DMS 273 treated with DMSO at 0.1 percent for 48 hours (cell line): Measurements from ENCODE around the gene MAN2A2.

ENCODE experiments used
- DNase-seq: peaks from one replicate; lab custom pipeline; 2025; lab: John Stamatoyannopoulos, UW

MAN2A2 gene

DNA sequence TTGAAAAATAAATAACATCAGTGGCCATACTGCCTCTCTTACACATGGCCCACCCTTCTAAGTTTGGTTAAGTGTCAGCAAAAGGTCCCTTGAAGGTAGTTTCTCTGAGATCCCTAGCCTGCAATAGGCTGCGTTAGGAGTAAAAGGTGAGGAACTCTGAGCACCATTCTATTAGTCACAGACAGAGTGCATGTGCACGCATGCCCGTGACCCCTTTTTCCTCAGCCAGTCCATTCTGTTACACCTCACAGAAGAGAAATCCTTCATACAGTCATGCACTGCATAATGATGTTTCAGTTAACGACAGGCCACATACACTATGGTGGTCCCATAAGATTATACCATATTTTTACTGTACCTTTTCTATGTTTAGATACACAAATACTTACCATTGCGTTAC lies 64.1 kb downstream of the MAN2A2 start:
- no peak for DNase-seq

DNA sequence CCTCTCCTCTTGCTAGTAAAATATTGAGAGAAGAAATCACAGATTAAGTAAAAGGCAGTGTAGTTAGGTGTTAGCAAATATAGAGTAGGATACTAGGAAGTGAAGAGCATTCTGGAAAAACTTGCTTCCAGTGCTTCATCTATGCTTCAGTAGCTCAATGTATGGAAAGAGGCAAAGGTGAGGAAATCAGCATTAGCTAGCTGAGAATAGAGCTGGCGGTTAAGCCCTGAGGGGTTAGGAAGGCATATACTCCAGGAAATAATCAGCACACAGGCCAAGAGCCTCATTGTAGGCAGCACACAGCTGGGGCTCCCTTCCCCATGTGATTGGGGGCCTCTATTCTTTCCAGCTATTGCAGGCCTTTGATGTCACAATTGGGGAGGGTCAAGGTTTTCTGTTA lies 65.3 kb downstream of the MAN2A2 start:
- no peak for DNase-seq

DNA sequence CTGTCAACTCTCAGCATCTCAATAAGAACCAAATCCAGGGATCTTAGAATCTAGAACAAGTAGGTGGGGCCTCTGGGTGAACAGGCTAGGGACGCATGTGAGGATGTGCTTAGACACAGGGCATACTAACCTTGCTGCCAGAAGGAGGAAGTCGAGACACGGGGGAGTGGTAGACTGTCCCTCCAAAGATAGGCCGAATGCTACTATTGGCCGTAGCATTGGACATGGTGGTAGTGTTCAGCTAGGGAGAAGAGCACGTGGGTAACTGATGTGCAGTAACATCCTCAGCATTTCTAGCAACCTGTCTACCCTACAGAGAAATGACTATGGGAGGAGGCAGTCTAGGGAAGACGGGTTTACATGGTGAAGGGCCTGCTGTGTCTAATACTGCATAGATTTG lies 67.2 kb downstream of the MAN2A2 start:
- DNase-seq = no peak

DNA sequence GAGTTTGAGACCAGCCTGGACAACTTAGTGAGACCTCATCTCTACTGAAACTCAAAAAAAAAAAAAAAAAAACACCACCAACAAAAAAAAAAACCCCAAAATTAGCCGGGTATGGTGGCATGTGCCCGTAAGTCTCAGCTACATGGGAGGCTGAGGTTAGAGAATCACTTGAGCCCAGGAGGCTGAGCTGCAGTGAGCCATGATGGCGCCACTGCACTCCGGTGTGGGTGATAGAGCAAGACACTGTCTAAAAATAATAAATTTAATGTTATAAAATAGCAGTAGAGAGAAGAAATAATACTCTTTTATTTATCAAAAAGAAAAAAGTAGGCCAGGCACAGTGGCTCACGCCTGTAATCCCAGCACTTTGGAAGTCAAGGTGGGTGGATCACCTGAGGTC lies 69.0 kb downstream of the MAN2A2 start:
- DNase-seq = no peak
